MM.1S (cell line): ENCODE results near the gene DYNC1I2.

Experiments
- CTCF ChIP-seq: fragments of 300-600 bp; sonication (generic); IDR thresholded peaks from 2 replicates; pipeline ENCODE4 v1.5.1; 2016; ENCODE audit warnings: antibody characterized with exemption, low read length, mixed read lengths
- EZH2 ChIP-seq: fragments of 300-600 bp; sonication (generic); optimal IDR thresholded peaks from 2 replicates; pipeline ENCODE3; 2017; ENCODE audit warnings: low read depth, mild to moderate bottlenecking, antibody characterized with exemption, low read length, mixed read lengths
- EZH2phosphoT487 ChIP-seq: fragments of 300-600 bp; sonication (generic); IDR thresholded peaks from 2 replicates; pipeline ENCODE4 v1.6.1; 2018; ENCODE audit warnings: antibody characterized with exemption, low read length

- TF ChIP-seq CTCF (no peak), EZH2 (no peak), EZH2phosphoT487 (no peak)
Observed at GRCh38 chr2:171726847-171727450, 39.7 kb downstream of the DYNC1I2 start.
